GM20431 (cell line): ENCODE results near the gene HSPB6.

Experiments
- in situ Hi-C: fragments of 300-500 bp; cut with MseI, MboI; formaldehyde crosslinking; loops from one replicate; pipeline ENCODE4 v1.15.0; 2020; ENCODE audit warnings: low sequenced_read_pairs; ENCODE audit not compliant: unreplicated experiment

Gene HSPB6

DNA sequence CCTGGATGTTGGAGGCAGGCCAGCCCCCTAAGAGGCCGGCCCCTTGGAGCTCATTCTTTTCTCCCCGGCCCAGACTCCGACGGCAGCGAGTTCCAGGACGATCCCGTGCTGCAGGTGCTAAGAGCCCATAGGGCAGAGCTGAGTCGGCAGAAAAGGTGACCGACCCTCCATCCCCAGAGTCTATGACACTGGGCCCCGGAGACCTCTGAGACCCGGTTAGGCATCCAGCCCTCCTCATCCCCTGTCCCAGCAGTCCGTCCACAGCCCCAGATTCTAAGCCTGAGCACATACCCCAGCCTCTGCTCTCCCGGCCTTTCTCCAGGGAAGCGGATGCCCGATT, 11.2 kb upstream of the HSPB6 start:
- in situ Hi-C loops: no loop called here

DNA sequence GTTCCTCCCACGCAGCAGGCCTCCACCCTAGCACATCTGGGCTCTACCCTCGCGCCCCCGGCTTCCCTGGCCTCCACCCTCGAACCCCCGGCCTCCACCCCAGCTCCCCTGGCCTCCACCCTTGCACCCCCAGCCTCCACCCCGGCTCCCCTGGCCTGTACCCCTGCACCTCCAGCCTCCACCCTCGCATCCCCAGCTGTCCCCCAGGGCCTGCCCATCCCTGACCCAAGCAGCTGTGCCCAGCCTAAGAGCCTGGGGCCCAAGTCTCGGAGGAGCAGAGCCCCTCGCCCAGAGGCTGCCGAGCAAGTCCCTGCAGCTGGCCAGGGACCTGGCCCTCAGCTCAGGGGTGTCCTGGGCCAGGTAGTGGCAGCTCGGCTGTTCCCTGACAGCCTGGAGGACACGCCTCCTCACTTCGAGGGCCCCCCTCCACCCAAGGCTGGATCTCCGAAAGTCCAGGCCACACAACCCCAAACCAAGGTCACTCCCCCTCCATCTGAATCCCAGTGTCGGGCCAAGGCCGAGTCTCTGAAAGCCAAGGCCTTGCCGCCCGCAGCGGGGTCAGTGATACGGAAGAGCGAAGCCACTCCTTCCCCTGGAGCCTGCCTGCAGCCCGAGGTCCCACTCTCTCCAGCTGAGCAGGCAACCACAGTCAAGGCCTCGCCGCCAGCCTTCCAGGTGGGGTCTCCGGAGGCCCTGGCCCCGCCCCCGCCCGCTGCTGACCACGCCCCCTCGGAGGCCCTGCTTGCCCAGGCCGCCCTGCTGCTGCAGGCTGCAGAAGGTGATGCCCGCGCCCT, 10.7 kb upstream of the HSPB6 start:
- in situ Hi-C loops: no loop called here

DNA sequence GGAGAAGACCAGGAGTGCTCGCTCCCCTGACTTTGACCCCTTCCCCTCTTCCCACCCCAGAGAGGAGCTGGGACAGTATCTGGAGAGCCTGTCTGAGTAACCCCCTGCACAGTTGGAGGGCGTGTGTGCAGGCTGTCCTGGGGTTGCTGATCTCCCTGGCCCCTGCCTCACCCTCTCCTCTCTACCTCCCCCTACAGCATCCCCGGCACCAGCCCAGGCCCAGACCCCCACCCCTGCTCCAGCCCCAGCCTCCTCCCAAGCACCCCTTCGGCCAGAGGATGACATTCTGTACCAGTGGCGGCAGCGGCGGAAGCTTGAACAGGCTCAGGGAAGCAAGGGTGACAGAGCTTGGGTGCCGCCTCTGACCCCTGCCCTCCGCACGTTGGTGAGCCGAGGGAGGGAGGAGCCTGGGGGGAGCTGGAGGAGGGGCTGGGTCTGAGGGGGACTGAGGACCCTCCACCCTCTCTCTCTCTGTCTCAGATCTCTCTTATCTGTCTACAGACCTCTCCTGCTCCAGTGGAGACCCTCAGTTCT, 9.8 kb upstream of the HSPB6 start:
- in situ Hi-C loops: no loop called here

DNA sequence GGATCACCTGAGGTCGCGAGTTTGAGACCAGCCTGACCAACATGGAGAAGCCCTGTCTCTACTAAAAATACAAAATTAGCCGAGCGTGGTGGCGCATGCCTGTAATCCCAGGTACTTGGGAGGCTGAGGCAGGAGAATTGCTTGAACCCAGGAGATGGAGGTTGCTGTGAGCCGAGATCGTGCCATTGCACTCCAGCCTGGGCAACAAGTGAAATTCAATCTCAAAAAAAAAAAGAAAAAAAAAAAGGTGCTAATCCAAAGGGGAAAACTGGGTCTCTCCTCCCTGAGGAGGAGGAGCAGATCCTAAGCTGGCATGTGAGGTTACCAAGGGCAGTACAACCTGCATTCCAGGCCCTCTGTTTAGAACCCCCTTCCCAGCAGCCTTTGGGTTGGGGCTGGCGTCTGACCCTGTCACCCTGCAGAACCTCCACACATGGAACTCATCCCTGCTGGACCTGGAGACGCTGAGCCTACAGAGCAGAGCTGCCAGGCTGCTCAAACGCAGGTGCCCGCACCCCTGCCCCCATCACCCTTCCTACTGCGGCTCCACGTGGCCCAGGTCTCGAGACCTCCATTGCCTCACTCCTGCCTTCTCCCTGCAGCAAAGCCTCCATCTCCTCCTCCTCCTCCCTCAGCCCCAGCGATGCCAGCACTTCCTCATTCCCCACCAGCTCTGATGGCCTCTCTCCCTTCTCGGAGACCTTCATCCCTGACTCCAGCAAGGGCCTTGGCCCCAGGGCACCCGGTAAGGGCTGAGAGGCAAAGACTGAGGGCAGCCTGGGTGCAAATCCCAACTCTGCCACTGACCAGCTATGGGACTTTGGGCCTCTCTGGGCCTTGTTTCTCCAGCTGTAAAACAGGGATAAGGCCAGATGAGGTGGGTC, 7.8 kb upstream of the HSPB6 start:
- in situ Hi-C loops: no loop called here

DNA sequence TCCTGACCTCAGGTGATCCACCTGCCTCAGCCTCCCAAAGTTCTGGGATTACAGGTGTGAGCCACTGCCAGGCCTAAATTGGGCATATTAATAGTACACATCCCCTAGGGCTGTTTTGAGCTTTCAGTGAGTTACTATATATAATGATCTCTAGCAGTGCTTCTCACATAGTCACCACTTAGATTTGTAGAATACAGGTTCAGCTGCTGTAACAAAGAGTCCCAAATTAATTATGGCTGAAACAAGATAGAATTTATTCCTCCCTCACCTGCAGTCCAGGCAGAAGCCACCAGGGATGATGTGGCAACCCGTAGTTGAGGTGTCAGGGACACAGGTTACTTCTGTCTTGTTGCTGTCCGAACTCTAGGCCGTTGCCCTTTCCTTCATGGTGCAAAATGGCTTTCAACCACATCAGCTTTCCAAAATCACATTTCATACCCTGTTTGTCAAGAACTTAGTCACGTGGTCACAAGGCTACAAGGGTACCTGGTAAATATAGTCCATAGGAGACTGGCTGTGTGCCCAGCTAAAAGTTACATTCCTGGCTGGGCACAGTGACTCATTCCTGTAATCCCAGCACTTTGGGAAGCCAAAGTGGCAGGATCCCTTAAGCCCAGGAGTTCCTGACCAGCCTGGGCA, 4.0 kb upstream of the HSPB6 start:
- in situ Hi-C loops: no loop called here

DNA sequence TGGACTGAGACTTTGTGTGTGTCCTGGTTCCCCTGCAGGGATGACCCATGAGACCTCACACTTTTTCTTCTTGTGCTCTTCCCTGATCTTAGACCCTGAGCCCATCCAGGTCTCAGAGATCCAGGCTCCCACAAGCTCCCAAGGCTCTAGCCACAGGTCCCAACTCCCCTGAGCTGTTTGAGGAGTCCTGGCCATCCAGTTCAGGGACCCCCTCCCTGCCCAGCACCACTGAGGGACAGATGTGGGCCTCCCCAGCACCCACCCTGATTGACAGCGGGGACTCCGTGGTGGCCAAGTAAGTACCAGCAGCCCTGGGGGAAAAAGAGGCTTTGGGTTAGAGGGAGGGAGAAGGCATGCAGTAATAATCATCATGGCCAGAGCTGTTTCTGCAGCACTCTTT, 2.9 kb upstream of the HSPB6 start:
- in situ Hi-C loops: no loop called here

DNA sequence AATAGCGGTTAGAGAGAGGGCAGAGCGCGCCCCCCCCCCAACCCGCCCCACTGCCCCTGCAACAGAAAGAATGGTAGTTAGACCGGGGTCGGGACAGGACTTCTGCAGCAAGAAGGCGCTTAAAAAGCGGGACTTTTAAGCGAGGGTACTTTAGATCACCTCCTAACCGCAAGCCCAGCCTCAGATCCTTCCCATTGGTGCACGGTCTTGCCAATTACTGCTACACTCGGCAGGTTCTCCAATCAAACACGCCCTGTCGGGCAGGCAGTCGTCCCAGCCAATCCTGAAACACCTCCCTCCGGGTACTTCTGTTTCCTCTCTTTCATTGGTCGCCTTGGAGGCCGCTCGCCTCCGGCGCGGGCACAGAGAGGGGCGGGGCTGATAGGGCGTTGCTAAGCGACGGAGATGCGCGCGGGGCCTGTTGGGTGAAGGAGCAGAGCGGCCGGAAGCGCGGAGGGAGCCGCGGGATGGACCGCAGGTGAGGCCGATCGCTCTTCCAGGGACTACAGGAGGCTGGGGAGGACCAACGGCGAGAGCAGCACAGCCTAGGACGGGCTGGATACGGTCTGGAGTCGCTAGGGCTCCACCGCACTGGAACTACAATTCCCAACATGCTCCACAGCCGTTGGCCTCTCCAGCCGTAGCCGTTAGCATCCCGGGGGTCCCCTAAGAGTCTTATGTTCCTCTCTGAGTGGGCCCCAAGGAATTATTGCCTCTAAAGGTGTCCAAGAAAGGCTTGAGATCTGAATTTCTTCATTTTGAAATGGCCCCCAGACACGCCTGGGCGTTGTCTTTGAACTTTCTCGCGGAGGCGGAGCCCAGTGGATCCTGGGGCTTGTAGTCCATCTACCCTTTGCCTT, 1.1 kb upstream of the HSPB6 start, which contains the start of gene PROSER3:
PROSER3 (plus strand) TSS at position 428 of the 860 bp plus-strand sequence; CDS start at position 468, 40 bp downstream.
- in situ Hi-C loops: no loop called here

DNA sequence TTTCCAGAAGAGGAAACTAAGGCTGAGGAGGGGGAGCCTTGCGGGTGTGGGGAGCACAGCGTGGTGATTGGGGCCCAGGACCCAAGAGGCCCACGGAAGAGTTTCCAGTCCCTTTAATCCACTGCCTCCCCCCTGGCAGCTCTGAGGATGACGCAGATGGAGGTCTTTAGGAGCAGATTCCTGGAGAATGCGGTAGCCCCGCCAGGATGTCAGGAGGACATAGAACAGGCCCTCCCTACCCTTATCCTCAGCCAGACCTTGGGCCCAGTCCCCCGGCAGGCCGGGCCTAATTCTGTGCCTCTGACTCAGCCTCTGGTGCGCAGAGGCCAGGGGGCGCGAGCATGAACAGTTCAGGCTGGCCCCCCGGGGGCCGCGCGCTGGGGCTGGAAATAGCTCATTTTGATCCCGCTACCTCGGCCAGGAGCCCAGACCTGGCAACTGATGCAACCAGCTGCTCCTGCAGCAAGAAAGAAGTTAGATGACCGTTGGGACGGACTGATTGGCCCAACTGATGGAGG, 461 bp upstream of the HSPB6 start:
- in situ Hi-C loops: no loop called here

DNA sequence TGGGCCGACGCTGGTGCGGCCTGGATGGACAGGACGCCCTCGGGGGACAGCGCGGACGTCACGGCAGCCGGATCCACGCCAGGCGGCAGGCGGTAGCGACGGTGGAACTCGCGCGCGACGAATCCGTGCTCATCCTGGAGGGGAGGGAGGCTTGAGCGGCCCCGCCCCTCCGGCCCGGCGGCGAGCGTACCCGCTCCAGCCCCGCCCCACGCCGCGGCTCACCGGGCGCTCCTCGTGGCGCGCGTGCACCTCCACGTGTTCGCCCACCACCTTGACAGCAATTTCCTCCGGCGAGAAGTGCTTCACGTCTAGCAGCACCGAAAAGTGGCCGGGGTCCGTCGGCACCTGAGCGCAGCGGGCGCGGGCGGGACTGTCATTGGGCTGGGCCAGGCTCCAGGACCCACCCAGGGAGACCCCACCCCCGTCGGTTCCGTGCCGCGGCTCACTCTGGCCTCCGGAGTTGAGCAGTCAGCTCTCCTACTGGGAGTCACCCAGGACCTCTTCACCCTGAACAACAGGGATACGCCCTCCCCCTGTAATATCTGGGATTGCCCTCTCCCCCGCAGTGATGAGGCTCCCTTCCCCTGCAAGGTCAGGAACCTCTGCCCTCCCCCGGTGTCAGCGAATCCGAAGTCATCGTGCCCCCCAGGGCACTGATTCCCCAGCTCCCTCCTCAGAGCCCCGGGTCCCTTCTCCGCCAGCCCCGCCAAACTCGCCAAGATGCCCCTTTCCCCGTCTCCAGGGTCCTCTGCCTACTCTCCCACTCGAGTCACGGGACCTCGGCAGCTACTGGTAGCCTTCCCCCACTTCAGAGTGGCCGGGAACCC, 1.1 kb downstream of the HSPB6 start:
- in situ Hi-C loops: no loop called here

DNA sequence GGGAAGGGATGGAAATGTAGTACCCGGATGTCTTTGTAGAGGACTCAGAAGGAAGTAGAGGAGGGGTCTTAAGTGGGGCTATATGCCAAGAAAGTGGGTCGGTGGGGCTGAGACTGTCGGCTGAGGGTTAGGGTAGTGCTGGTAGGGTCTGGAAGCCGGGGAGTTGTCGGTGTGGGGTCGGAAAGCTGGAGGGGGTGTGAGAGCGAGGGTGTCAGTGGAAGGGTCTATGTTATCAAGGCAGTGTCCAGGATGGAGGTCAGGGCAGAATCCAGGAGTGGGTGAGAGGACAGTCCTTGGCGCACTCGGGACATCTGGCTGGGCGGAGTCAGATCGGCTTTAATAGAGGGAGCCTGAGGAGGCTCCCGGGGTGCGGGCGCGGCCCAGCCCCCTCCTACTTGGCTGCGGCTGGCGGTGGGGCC, 1.7 kb downstream of the HSPB6 start:
- in situ Hi-C loops: no loop called here

DNA sequence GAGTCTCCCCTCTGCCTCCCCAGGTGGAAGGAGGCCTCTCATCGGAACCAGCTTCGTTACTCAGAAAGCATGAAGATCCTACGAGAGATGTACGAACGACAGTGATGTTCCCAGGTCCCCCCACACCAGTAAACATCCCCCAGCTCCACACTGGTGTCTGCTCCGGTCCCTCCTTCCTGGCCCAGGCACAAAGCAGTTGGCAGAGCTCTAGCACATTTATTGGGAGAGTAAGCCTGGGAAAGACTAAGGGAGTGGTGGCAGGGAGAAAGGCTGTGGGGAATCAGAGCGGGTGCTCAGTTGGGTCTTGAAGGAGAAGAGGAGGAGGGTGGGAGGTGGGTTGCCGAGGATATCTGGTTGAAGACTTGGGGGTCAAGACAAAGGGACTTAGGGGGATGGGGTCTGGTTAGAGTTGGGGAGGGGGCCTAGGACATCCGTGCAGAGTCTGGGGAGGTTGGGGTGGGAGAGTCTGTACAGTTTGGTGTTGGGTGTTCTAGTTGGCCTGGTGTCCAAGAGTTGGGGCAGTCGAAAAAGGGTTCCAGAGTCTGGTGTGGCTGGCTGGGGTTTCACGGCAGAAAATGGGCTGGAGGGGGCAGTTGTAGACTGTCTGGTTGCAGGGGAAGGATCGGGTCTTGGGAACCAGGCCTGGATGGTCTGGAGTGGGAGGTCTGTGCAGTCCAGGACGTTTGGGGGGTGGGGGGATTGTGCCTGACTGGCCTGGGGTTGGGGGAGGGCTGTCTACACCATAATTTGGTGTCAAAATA, 2.3 kb downstream of the HSPB6 start:
- in situ Hi-C loops: no loop called here

DNA sequence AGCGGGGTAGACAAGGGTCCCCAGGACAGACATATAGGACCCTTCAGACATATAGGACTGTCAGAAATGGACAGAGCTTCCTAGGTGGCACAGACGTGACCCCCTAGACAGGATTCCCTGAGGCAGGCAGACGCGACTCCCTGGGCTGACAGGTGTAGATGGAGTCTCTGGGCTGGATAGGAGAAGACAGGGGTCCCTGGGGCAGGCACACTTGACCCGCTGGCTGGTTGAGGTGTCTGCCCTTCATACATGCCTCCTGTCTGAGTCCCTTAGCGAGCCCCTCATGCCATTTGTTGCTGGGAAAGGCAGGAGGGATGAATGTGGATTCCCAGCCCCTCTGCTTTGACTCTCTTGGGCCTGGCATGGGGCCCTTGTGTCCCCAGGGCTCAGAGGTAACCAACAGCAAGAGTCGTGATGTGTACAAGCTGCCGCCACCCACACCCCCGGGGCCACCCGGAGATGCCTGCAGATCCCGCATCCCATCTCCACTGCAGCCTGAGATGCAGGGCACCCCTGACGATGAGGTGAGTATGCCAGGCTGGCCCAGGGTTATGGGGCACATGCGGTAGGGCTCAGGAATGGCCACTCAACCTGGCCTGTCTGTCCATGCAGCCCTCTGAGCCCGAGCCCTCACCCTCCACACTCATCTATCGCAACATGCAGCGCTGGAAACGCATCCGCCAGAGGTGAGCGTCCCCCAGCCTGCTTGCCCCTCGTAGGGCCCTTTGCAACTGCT, 3.0 kb downstream of the HSPB6 start:
- in situ Hi-C loops: no loop called here

DNA sequence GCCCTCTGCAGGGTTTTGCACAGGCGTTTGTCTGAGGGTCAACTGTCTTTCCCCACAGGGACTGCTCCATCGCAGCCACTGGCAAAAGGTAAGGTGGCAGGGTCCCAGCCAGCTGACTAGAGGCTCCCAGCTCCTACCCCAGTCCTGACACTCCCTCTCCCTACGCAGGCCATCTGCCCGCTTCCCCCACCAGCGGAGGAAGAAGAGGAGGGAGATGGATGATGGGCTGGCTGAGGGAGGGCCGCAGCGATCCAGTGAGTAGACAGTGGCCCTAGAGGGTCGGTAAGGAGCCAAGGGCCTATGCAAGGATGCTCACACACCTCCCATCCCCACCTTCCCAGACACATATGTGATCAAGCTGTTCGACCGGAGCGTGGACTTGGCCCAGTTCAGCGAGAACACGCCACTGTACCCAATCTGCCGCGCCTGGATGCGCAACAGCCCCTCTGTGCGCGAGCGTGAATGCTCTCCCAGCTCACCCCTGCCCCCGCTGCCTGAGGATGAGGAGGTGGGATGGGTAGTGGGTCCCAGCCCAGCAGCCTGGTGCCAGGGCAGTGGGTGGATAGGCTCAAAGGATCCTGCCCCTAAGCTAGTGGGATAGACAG, 4.0 kb downstream of the HSPB6 start:
- in situ Hi-C loops: no loop called here

DNA sequence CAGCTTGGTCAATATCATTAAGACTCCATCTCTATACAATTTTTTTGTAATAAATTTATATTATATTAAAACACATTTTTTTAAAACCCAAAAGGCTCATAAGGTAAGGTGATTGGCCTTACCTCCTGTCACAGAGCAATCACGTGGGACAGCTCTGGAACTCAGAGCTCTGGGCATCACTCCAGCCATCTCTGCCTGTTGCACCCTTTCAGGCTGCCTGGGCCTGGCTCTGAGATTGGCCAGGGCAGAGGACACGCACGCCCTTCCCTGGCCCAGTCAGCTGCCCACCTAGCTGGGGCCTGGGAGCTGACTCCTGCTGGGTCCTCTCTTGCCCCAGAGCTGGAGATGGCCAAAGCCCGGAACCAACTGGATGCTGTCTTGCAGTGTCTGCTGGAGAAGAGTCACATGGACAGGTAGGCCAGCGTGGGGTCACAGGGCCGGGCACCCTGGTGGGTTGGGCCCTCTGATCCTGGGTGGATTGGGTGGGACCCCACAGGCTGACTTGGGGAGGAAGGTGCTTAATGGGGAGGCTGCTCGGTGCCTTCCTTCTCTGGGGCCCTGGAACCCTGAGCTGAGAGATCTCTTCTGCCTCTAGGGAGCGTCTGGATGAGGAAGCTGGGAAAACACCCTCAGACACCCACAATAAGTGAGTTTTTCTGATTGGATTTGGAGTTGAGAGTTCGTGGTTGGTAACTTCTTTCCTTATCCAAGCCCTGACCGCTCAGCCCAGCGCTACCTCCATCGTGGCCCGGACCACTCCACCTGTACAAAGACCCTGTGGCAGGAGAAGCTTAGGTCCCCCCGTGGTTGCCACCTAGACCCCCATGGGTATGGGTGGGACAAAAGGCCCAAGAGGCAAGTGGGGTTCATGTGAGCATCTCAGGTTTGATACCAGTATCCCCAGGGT, 4.7 kb downstream of the HSPB6 start:
- in situ Hi-C loops: no loop called here

DNA sequence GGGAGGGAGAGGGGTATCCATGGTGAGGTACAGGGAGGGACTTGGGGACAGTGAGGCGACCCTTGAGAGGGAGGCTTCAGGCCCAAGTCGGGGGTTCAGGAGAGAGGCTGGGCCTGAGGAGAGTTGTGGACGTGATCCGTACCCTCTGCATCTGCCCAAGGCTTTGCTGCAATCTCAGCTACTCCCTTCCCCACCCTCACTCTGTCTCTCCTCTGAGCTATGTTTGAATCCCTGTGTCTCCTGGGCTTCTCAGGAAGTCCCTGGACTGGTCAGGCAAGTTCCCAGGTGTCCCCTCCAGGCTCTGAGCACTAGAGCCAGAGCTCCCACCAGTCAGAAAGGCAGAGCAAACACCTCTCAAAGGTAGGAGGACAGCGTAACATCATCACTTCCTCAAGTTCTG, 6.7 kb downstream of the HSPB6 start:
- in situ Hi-C loops: no loop called here
